H1 (cell line): Measurements from ENCODE around the gene TMEM204. TPM values are rescaled to one million over a fixed set of nuclear protein-coding genes. Genes with fewer than 3 reads are reported as not detected.

ENCODE experiments used
- CTCF ChIA-PET: fragments of 300-600 bp; sonication (Branson Sonifier 250); formaldehyde crosslinking; loops from one replicate; lab custom pipeline; 2021; ENCODE audit not compliant: partially characterized antibody; lab: Charles Lee
- POLR2A ChIA-PET: fragments of 300-600 bp; sonication (Branson Sonifier 250); formaldehyde crosslinking; loops from one replicate; lab custom pipeline; 2021; ENCODE audit warnings: inconsistent platforms; ENCODE audit not compliant: partially characterized antibody; lab: Charles Lee
- DNase-seq, 2 experiments: peaks; one replicate each; pipeline versions ENCODE4 v3.0.0 to v3.0.0-alpha.2; 2010 to 2022; ENCODE audit warnings: low spot score in 2 of 2, low read depth in 1 of 2, mixed read lengths in 1 of 2
- FAIRE-seq: peaks from 2 replicates; lab custom pipeline; 2011; peaks lifted over from hg19 to GRCh38; lab: Jason Lieb, UNC
- H2AFZ ChIP-seq: 2 replicates; pipeline ENCODE4 v1.8.1; 2012; ENCODE audit warnings: low read length, inconsistent platforms
- H2AK5ac ChIP-seq: 2 replicates; pipeline ENCODE4 v1.6.1; 2013; ENCODE audit warnings: low read depth, low read length
- H2BK120ac ChIP-seq: replicated peaks from 2 replicates; pipeline ENCODE3; 2013; ENCODE audit warnings: low read depth, low read length, inconsistent platforms
- H2BK12ac ChIP-seq: 2 replicates; pipeline ENCODE4 v1.6.1; 2013; ENCODE audit warnings: low read depth, low read length
- H2BK15ac ChIP-seq: 2 replicates; pipeline ENCODE4 v1.6.1; 2013; ENCODE audit warnings: low read length
- H2BK20ac ChIP-seq: 2 replicates; pipeline ENCODE4 v1.6.1; 2013; ENCODE audit warnings: low read length
- H2BK5ac ChIP-seq: 2 replicates; pipeline ENCODE4 v1.6.1; 2013; ENCODE audit warnings: low read depth, low read length
- H3K14ac ChIP-seq: 2 replicates; pipeline ENCODE4 v1.6.1; 2013; ENCODE audit warnings: inconsistent platforms; ENCODE audit not compliant: insufficient read length
- H3K18ac ChIP-seq: 2 replicates; pipeline ENCODE4 v1.6.1; 2013; ENCODE audit warnings: low read length; ENCODE audit errors: extremely low read depth
- H3K23ac ChIP-seq: 2 replicates; pipeline ENCODE4 v1.6.1; 2013; ENCODE audit warnings: inconsistent platforms; ENCODE audit not compliant: insufficient read length
- H3K23me2 ChIP-seq: 2 replicates; pipeline ENCODE4 v1.6.1; 2013; ENCODE audit warnings: low read depth, low read length
- H3K27ac ChIP-seq: 2 replicates; pipeline ENCODE4 v1.6.1; 2011; ENCODE audit warnings: low read depth, low read length, inconsistent platforms
- H3K27me3 ChIP-seq, 4 experiments: replicated peaks in 1 of 4; 1 replicate in 1 of 4; 2 replicates in 3 of 4; pipeline versions ENCODE4 v1.6.1 to v1.8.1; 2011 to 2013; ENCODE audit warnings: low read length in 3 of 4, mild to moderate bottlenecking in 3 of 4, inconsistent platforms in 2 of 4, mixed read lengths in 2 of 4, moderate library complexity in 1 of 4; ENCODE audit not compliant: control insufficient read depth in 3 of 4, insufficient read depth in 3 of 4; ENCODE audit errors: extremely low read depth in 1 of 4
- H3K36me3 ChIP-seq, 4 experiments: 2 replicates each; pipeline versions ENCODE4 v1.6.1 to v1.8.1; 2011 to 2013; ENCODE audit warnings: mild to moderate bottlenecking in 4 of 4, low read length in 3 of 4, moderate library complexity in 2 of 4, control low read depth in 1 of 4, inconsistent platforms in 1 of 4; ENCODE audit not compliant: insufficient read depth in 4 of 4, control insufficient read depth in 2 of 4
- H3K4ac ChIP-seq: replicated peaks from 2 replicates; pipeline ENCODE3; 2013; ENCODE audit warnings: low read length, low read depth, mixed read lengths, inconsistent platforms; ENCODE audit not compliant: insufficient read length
- H3K4me1 ChIP-seq, 4 experiments: replicated peaks in 1 of 4; 1 replicate in 1 of 4; 2 replicates in 3 of 4; pipeline versions ENCODE4 v1.6.1 to v1.8.1; 2011 to 2013; ENCODE audit warnings: low read length in 3 of 4, inconsistent platforms in 2 of 4, mixed read lengths in 1 of 4; ENCODE audit not compliant: insufficient read depth in 4 of 4, control insufficient read depth in 3 of 4
- H3K4me2 ChIP-seq, 2 experiments: 2 replicates each; pipeline versions ENCODE4 v1.6.1 to v1.8.1; 2011 to 2013; ENCODE audit warnings: low read depth in 2 of 2, low read length in 2 of 2, control low read depth in 1 of 2, inconsistent platforms in 1 of 2, mild to moderate bottlenecking in 1 of 2; ENCODE audit not compliant: insufficient read depth in 1 of 2
- H3K4me3 ChIP-seq, 4 experiments: fragments of 200-600, 300-600 bp in 1 of 4; sonication (generic), shearing (Covaris generic), sonication (Bioruptor Twin) in 1 of 4; 2 replicates each; pipeline versions ENCODE4 v1.5.1 to v1.8.1; 2011 to 2016; ENCODE audit warnings: low read length in 4 of 4, low read depth in 3 of 4, control low read depth in 2 of 4, inconsistent platforms in 2 of 4, mild to moderate bottlenecking in 2 of 4, mixed read lengths in 1 of 4, moderate library complexity in 1 of 4; ENCODE audit not compliant: insufficient read depth in 2 of 4; ENCODE audit errors: extremely low read depth in 1 of 4
- H3K56ac ChIP-seq: replicated peaks from 2 replicates; pipeline ENCODE3; 2013; ENCODE audit warnings: low read depth, mild to moderate bottlenecking, mixed read lengths, low read length, inconsistent platforms; ENCODE audit not compliant: insufficient read length
- H3K79me1 ChIP-seq: 2 replicates; pipeline ENCODE4 v1.6.1; 2013; ENCODE audit warnings: low read depth, low read length, control low read depth
- H3K79me2 ChIP-seq, 2 experiments: 2 replicates each; pipeline versions ENCODE4 v1.6.1 to v1.8.1; 2012 to 2013; ENCODE audit warnings: low read length in 2 of 2, mild to moderate bottlenecking in 2 of 2, inconsistent platforms in 1 of 2; ENCODE audit not compliant: insufficient read depth in 2 of 2, control insufficient read depth in 1 of 2
- H3K9ac ChIP-seq, 4 experiments: replicated peaks in 1 of 4; 1 replicate in 1 of 4; 2 replicates in 3 of 4; pipeline versions ENCODE4 v1.6.1 to v1.8.1; 2011 to 2013; ENCODE audit warnings: low read depth in 3 of 4, low read length in 3 of 4, control low read depth in 2 of 4, mild to moderate bottlenecking in 2 of 4, moderate library complexity in 2 of 4, inconsistent platforms in 1 of 4; ENCODE audit errors: extremely low read depth in 1 of 4
- H3K9me3 ChIP-seq, 2 experiments: 2 replicates each; pipeline versions ENCODE4 v1.6.1 to v1.8.1; 2012 to 2013; ENCODE audit warnings: mild to moderate bottlenecking in 2 of 2, moderate library complexity in 2 of 2, control low read depth in 1 of 2, inconsistent platforms in 1 of 2, low read depth in 1 of 2, low read length in 1 of 2, mixed read lengths in 1 of 2; ENCODE audit not compliant: insufficient read depth in 2 of 2
- H4K20me1 ChIP-seq, 2 experiments: replicated peaks in 1 of 2; 2 replicates each; pipeline versions ENCODE3 to v1.8.1; 2011 to 2013; ENCODE audit warnings: inconsistent platforms in 2 of 2, low read length in 2 of 2, mild to moderate bottlenecking in 1 of 2; ENCODE audit not compliant: insufficient read depth in 2 of 2, control insufficient read depth in 1 of 2
- H4K5ac ChIP-seq: 2 replicates; pipeline ENCODE4 v1.6.1; 2013; ENCODE audit warnings: low read length, low read depth, mixed read lengths, inconsistent platforms; ENCODE audit not compliant: insufficient read length
- H4K8ac ChIP-seq: 2 replicates; pipeline ENCODE4 v1.8.0; 2013; ENCODE audit warnings: mild to moderate bottlenecking, moderate library complexity, low read length, inconsistent platforms; ENCODE audit not compliant: insufficient read depth; ENCODE audit errors: extremely low read depth
- H4K91ac ChIP-seq: replicated peaks from 2 replicates; pipeline ENCODE3; 2013; ENCODE audit warnings: low read length, mixed read lengths, inconsistent platforms; ENCODE audit not compliant: insufficient read length
- BACH1 ChIP-seq: IDR thresholded peaks from 2 replicates; pipeline ENCODE4 v1.6.1; 2012; ENCODE audit warnings: low read length, improper control_type of control experiment
- CBX8 ChIP-seq: fragments of 300-800, 300-1000 bp; sonication (generic); IDR thresholded peaks from 2 replicates; pipeline ENCODE4 v1.7.1; 2016; ENCODE audit warnings: low read depth, low read length, borderline replicate concordance
- CEBPB ChIP-seq: IDR thresholded peaks from 2 replicates; pipeline ENCODE4 v1.6.1; 2012; ENCODE audit warnings: low read depth, low read length
- CTBP2 ChIP-seq: IDR thresholded peaks from 2 replicates; pipeline ENCODE4 v1.7.0; 2011; ENCODE audit warnings: borderline replicate concordance, mild to moderate bottlenecking, moderate library complexity, mixed read lengths, low read length; ENCODE audit not compliant: insufficient read depth, insufficient read length
- EGR1 ChIP-seq: IDR thresholded peaks from 2 replicates; pipeline ENCODE4 v1.6.1; 2011; ENCODE audit warnings: low read depth, low read length, borderline replicate concordance
- KDM1A ChIP-seq: fragments of 200-600, 300-600 bp; sonication (generic); IDR thresholded peaks from 2 replicates; pipeline ENCODE4 v1.7.1; 2016; ENCODE audit warnings: mild to moderate bottlenecking, low read length, borderline replicate concordance
- KDM4A ChIP-seq: IDR thresholded peaks from one replicate; pipeline ENCODE4 v1.7.1; 2012; ENCODE audit warnings: low read depth, mild to moderate bottlenecking, moderate library complexity, low read length, inconsistent platforms; ENCODE audit not compliant: severe bottlenecking
- KDM5A ChIP-seq: fragments of 200-600 bp; IDR thresholded peaks from 2 replicates; pipeline ENCODE4 v1.7.1; 2012; ENCODE audit warnings: mild to moderate bottlenecking, low read length, inconsistent platforms, mixed read lengths
- NANOG ChIP-seq: IDR thresholded peaks from 2 replicates; pipeline ENCODE4 v1.6.1; 2011; ENCODE audit warnings: low read length, low read depth, mild to moderate bottlenecking, inconsistent platforms; ENCODE audit not compliant: insufficient read depth, poor library complexity, severe bottlenecking
- POLR2AphosphoS5 ChIP-seq: IDR thresholded peaks from 2 replicates; pipeline ENCODE4 v1.6.1; 2011; ENCODE audit warnings: low read depth, low read length
- RNF2 ChIP-seq: fragments of 200-900, 300-1000 bp; sonication (generic); IDR thresholded peaks from 2 replicates; pipeline ENCODE4 v1.7.1; 2016; ENCODE audit warnings: borderline replicate concordance, low read depth, mild to moderate bottlenecking, antibody characterized with exemption, low read length; ENCODE audit not compliant: poor library complexity, severe bottlenecking; ENCODE audit errors: missing control alignments
- TBP ChIP-seq: IDR thresholded peaks from 2 replicates; pipeline ENCODE4 v1.6.1; 2011; ENCODE audit warnings: low read depth, low read length, improper control_type of control experiment
- WGBS, 2 experiments: shearing (Covaris generic) in 1 of 2; methylation state at CpG; one replicate each; pipeline versions ENCODE4 v1.1.6 to v1.1.7; 2013 to 2015; ENCODE audit warnings: low lambda C conversion rate in 2 of 2, mixed read lengths in 2 of 2, inconsistent platforms in 1 of 2, low coverage in 1 of 2, missing lambda C conversion rate in 1 of 2; ENCODE audit not compliant: insufficient replicate concordance in 2 of 2, insufficient coverage in 1 of 2, insufficient read length in 1 of 2; ENCODE audit errors: extremely low coverage in 1 of 2, missing lambda C conversion rate in 1 of 2; 5-methylcytosine and 5-hydroxymethylcytosine counted together
- polyA plus RNA-seq, 7 experiments: library from polyadenylated mRNA; depleted of rRNA in 3 of 7; stranded (reverse) in 5 of 7; unstranded in 2 of 7; fragments of >200 nt in 5 of 7; fragments of 200-250 nt in 2 of 7; gene quantifications; 1 replicate in 5 of 7; 2 replicates in 1 of 7; 4 replicates in 1 of 7; pipeline versions ENCODE4 v1.2.1 to v1.2.3, GENCODE V29; 2011 to 2013; ENCODE audit warnings: missing spikeins in 2 of 7, mixed read lengths in 2 of 7
- total RNA-seq: library from RNA; stranded (reverse); fragmentation: NEBNext Ultra II Directional; extraction: Animal tissue kit (Norgen Biotek cat#: 25700); gene quantifications from 2 replicates; pipeline ENCODE4 v1.2.1, GENCODE V29; 2021

TMEM204 gene
- total and polyA plus RNA-seq, 2 of the 8 experiments (the other 6 are each of a cell fraction or from before 2014, with no cell fraction given) = not detected

GRCh38 chr16:1497014-1497598, 36.4 kb upstream of the TMEM204 start:
- no peak overlapping the region for H4K91ac ChIP-seq
- peaks cover 0 to 12% of the 10 kb centered on the region in 2 experiments; a peak in 1 of 4 replicates for H3K79me2 ChIP-seq
- no peaks in the 10 kb centered on the region for H3K9me3 ChIP-seq
- peak overlapping the region; percentile 66; the same call in 1 of the 2 replicates for H4K8ac ChIP-seq
- no peak overlapping the region for H3K4me2 ChIP-seq
- no peak overlapping the region for H3K9ac ChIP-seq
- H2BK15ac ChIP-seq = no peak overlapping the region
- no peaks in the 10 kb centered on the region for H3K27me3 ChIP-seq
- no peak overlapping the region for H3K14ac ChIP-seq
- H2BK5ac ChIP-seq = no peak overlapping the region
- H3K4me1 ChIP-seq = peaks cover 0 to 8% (median 5%) of the 10 kb centered on the region in 4 experiments; a peak in 4 of 7 replicates
- no peak overlapping the region for H2BK20ac ChIP-seq
- FAIRE-seq (no peak), DNase-seq (no peak)
- no peak overlapping the region for H3K23ac ChIP-seq
- H3K4ac ChIP-seq = no peak overlapping the region
- no peak overlapping the region for H3K18ac ChIP-seq
- H3K4me3 ChIP-seq = no peak overlapping the region
- no peak overlapping the region for H4K5ac ChIP-seq
- no peak overlapping the region for H2BK12ac ChIP-seq
- no peak overlapping the region for H2AFZ ChIP-seq
- no peak overlapping the region for H2BK120ac ChIP-seq
- H3K23me2 ChIP-seq = peaks cover 9% of the 10 kb centered on the region
- H3K36me3 ChIP-seq = peaks cover 13 to 64% (median 30%) of the 10 kb centered on the region in 4 experiments
- no peak overlapping the region for H3K27ac ChIP-seq
- no peak overlapping the region for H3K56ac ChIP-seq
- WGBS, 2 experiments = 89% methylated on average over 17 of the region's 21 CpGs; no CpG with 5 or more reads in 1 of the 2 experiments
- ChIA-PET CTCF (interaction anchor here (0.8 kb wide), 1 partner anchor 55 kb away, joined by 3 read pairs; no protein-coding TSS in a partner anchor), POLR2A (interaction anchor here (1.1 to 16.8 kb wide), 3 partner anchors 8 to 267 kb away, joined by 3 to 175 read pairs (median 11); no protein-coding TSS in a partner anchor)
- H2AK5ac ChIP-seq = no peak overlapping the region
- H3K79me1 ChIP-seq = peaks cover 3% of the 10 kb centered on the region
- peaks cover 4 to 6% of the 10 kb centered on the region in 2 experiments for H4K20me1 ChIP-seq
- TF ChIP-seq CEBPB = no peak
- TF ChIP-seq CBX8 = no peak
- no peak for TF ChIP-seq KDM5A
- TF ChIP-seq BACH1 = no peak
- no peak for TF ChIP-seq TBP
- TF ChIP-seq KDM4A = no peak
- no peak for TF ChIP-seq EGR1
- TF ChIP-seq RNF2 = no peak
- TF ChIP-seq NANOG = no peak
- no peak for TF ChIP-seq CTBP2
- no peak for TF ChIP-seq POLR2AphosphoS5
- TF ChIP-seq KDM1A = no peak
